Measurements from ENCODE around the gene ABLIM2.

Gene ABLIM2

GRCh38 chr4:8061145-8061544, 97.5 kb downstream of the ABLIM2 start:
- Histone ChIP-seq H3K27ac (ENCODE audit: low read depth, low read length) (no peak overlapping the region), H3K4me3 (ENCODE audit: low read length) (no peak overlapping the region), H3K36me3 (ENCODE audit: control insufficient read depth, insufficient read depth, low read length) (no peaks in the 10 kb centered on the region), H3K4me1 (ENCODE audit: control insufficient read depth, insufficient read depth, low read length) (no peaks in the 10 kb centered on the region), H3K9ac (ENCODE audit: low read length) (no peak overlapping the region), H3K27me3 (ENCODE audit: control insufficient read depth, insufficient read depth, low read length) (no peaks in the 10 kb centered on the region)

DNA sequence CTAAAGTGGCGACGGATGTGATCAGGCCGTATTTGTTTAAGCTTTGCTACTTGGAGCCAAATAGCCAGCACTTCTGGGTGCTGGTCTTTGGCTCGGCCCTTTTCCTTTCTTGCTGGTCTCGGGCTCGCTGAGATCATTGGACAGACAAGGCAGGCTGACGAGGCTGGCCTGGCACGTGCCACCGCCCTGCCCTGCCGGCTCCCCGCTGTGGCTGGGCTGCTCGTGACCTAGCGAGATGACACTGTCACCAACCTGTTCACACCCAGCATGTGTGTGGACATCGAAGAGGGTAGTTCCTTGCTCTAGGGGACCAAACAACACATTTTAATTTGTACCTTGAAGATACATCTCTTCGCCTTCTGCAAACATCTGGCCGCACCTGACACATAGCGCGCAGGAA, 98.0 kb downstream of the ABLIM2 start:
- H3K36me3 ChIP-seq (ENCODE audit: control insufficient read depth, insufficient read depth, low read length): no peaks in the 10 kb centered on the region
- no peak overlapping the region for H3K27ac ChIP-seq (ENCODE audit: low read depth, low read length)
- no peaks in the 10 kb centered on the region for H3K27me3 ChIP-seq (ENCODE audit: control insufficient read depth, insufficient read depth, low read length)
- H3K4me1 ChIP-seq (ENCODE audit: control insufficient read depth, insufficient read depth, low read length): no peaks in the 10 kb centered on the region
- H3K4me3 ChIP-seq (ENCODE audit: low read length): no peak overlapping the region
- H3K9ac ChIP-seq (ENCODE audit: low read length): no peak overlapping the region

DNA sequence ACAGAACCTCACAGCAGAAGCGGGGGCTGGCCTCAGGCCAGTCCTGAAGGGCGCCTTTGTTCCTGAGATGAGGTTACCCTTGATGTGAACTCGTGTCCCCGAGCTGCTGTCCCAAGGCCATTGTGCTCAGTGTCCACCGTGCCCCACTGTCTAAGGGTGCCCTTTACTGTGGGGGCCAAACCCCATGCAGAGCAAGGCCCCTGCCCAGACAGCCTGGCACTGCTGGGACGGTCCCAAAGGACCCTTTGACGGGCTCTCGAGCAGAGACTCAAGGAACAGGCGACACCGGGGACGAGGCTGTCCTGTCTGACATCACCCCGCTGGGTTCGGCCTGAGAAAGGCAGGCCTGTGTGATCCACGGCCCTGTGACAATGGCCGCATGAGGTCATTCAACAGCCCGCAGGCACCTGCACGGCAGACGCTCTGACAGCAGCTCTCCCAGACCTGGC, 100.6 kb downstream of the ABLIM2 start:
- Histone ChIP-seq H3K27me3 (ENCODE audit: control insufficient read depth, insufficient read depth, low read length) (no peaks in the 10 kb centered on the region), H3K27ac (ENCODE audit: low read depth, low read length) (no peak overlapping the region)

DNA sequence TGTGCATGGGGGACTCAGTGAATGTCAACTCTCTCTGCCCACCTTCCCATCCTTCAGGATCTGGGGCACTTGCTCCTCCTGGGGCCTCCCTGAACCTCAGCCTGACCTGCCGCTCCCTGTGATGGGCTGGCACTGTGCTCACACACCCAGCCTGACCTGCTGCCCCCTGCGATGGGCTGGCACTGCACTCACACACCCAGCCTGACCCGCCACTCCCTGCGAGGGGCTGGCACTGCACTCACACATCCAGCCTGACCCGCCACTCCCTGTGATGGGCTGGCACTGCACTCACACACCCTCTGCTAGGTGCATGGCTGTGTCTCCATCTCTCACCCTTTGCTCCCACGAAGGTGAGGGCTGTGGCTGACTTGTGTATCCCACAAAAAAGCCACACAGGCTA, 103.4 kb downstream of the ABLIM2 start:
- Histone ChIP-seq H3K36me3 (ENCODE audit: control insufficient read depth, insufficient read depth, low read length) (no peaks in the 10 kb centered on the region), H3K4me1 (ENCODE audit: control insufficient read depth, insufficient read depth, low read length) (peaks cover 9% of the 10 kb centered on the region), H3K27ac (ENCODE audit: low read depth, low read length) (no peak overlapping the region)

More for the DNA sequence above, 100.6 kb downstream of the ABLIM2 start:
- Histone ChIP-seq H3K4me1 (ENCODE audit: control insufficient read depth, insufficient read depth, low read length) (no peaks in the 10 kb centered on the region), H3K36me3 (ENCODE audit: control insufficient read depth, insufficient read depth, low read length) (no peaks in the 10 kb centered on the region), H3K9ac (ENCODE audit: low read length) (no peak overlapping the region), H3K4me3 (ENCODE audit: low read length) (no peak overlapping the region)

GRCh38 chr4:8053688-8054449, 104.7 kb downstream of the ABLIM2 start:
- Histone ChIP-seq H3K36me3 (ENCODE audit: control insufficient read depth, insufficient read depth, low read length) (no peaks in the 10 kb centered on the region), H3K4me3 (ENCODE audit: low read length) (no peak overlapping the region), H3K27ac (ENCODE audit: low read depth, low read length) (no peak overlapping the region), H3K9ac (ENCODE audit: low read length) (no peak overlapping the region), H3K4me1 (ENCODE audit: control insufficient read depth, insufficient read depth, low read length) (peaks cover 10% of the 10 kb centered on the region), H3K27me3 (ENCODE audit: control insufficient read depth, insufficient read depth, low read length) (no peaks in the 10 kb centered on the region)

More for the DNA sequence above, 103.4 kb downstream of the ABLIM2 start:
- Histone ChIP-seq H3K27me3 (ENCODE audit: control insufficient read depth, insufficient read depth, low read length) (no peaks in the 10 kb centered on the region), H3K4me3 (ENCODE audit: low read length) (no peak overlapping the region), H3K9ac (ENCODE audit: low read length) (no peak overlapping the region)

DNA sequence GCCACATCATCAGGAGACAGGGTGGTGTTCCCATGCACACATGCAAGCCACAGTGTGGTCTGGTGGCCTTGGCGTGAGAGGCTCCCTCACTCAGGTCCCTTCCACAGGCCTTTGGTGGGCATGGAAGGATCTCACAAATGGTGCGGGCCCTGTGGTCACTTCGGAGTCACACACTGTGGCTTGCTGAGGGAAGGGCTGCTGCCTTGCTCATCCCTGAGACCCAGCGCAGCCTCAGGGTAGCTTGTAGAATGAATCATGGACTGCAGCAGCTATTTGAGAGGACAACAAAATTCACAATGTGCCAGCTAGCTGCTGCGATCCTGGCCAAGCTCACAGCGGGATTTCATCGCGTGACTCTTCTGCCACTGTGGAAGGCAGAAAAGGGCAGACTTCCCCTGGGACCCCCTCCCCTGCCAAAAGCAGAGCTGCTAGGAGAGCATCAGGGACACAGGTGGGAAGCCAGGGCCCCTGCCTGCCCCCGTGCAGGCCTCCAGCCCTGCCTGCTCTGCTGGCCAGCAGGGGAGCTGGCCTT, 106.4 kb downstream of the ABLIM2 start:
- no peak overlapping the region for H3K9ac ChIP-seq (ENCODE audit: low read length)
- H3K27ac ChIP-seq (ENCODE audit: low read depth, low read length): no peak overlapping the region
- H3K36me3 ChIP-seq (ENCODE audit: control insufficient read depth, insufficient read depth, low read length): no peaks in the 10 kb centered on the region
- H3K4me1 ChIP-seq (ENCODE audit: control insufficient read depth, insufficient read depth, low read length): peaks cover 10% of the 10 kb centered on the region
- H3K27me3 ChIP-seq (ENCODE audit: control insufficient read depth, insufficient read depth, low read length): no peaks in the 10 kb centered on the region
- H3K4me3 ChIP-seq (ENCODE audit: low read length): no peak overlapping the region

DNA sequence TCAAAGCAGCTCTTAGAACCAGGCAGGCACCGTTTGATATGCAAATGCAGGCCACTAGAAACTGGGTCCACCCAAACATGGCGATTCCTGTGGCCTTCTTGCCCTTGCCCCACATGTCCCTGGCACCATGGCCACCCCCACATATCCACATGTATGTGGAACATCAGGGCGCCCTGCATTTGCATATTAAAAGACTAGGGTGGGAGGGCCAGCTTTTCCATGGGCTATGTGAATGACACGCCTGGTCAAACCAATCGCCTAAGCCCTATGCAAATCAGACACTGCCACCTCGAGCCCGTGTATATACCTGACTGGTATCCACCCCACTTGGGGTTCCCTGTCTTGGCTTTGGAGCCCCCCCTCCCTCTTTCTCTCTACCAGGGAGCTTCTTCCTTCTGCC, 107.0 kb downstream of the ABLIM2 start:
- Histone ChIP-seq H3K4me1 (ENCODE audit: control insufficient read depth, insufficient read depth, low read length) (peaks cover 10% of the 10 kb centered on the region), H3K27ac (ENCODE audit: low read depth, low read length) (no peak overlapping the region), H3K9ac (ENCODE audit: low read length) (no peak overlapping the region), H3K27me3 (ENCODE audit: control insufficient read depth, insufficient read depth, low read length) (no peaks in the 10 kb centered on the region), H3K4me3 (ENCODE audit: low read length) (no peak overlapping the region), H3K36me3 (ENCODE audit: control insufficient read depth, insufficient read depth, low read length) (no peaks in the 10 kb centered on the region)

GRCh38 chr4:8050555-8051206, 107.9 kb downstream of the ABLIM2 start:
- no peak overlapping the region for H3K9ac ChIP-seq (ENCODE audit: low read length)
- no peak overlapping the region for H3K4me3 ChIP-seq (ENCODE audit: low read length)
- H3K27ac ChIP-seq (ENCODE audit: low read depth, low read length): peak overlapping the region; percentile 51
- H3K4me1 ChIP-seq (ENCODE audit: control insufficient read depth, insufficient read depth, low read length): peaks cover 10% of the 10 kb centered on the region
- H3K27me3 ChIP-seq (ENCODE audit: control insufficient read depth, insufficient read depth, low read length): no peaks in the 10 kb centered on the region
- H3K36me3 ChIP-seq (ENCODE audit: control insufficient read depth, insufficient read depth, low read length): no peaks in the 10 kb centered on the region

DNA sequence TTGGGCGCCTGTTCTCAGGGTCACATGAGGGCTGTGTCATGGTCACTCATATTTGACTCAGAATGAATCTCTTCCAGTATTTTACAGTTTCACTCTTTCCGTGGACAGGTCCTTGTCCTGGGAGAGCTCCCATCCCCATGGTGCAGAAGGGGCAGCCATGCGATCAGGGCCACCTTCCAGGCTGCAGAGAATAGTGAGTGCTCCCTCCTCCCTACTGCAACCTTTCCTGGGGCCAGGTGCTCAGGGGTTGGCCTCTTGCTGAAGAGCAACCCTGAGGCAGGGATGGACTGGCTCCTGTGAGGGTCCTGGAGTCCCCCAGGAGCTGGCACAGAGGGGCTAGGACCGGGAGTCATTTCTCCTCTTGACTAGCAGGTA, 108.4 kb downstream of the ABLIM2 start:
- Histone ChIP-seq H3K9ac (ENCODE audit: low read length) (no peak overlapping the region), H3K4me1 (ENCODE audit: control insufficient read depth, insufficient read depth, low read length) (peaks cover 10% of the 10 kb centered on the region), H3K27ac (ENCODE audit: low read depth, low read length) (no peak overlapping the region), H3K4me3 (ENCODE audit: low read length) (no peak overlapping the region), H3K36me3 (ENCODE audit: control insufficient read depth, insufficient read depth, low read length) (no peaks in the 10 kb centered on the region), H3K27me3 (ENCODE audit: control insufficient read depth, insufficient read depth, low read length) (no peaks in the 10 kb centered on the region)

DNA sequence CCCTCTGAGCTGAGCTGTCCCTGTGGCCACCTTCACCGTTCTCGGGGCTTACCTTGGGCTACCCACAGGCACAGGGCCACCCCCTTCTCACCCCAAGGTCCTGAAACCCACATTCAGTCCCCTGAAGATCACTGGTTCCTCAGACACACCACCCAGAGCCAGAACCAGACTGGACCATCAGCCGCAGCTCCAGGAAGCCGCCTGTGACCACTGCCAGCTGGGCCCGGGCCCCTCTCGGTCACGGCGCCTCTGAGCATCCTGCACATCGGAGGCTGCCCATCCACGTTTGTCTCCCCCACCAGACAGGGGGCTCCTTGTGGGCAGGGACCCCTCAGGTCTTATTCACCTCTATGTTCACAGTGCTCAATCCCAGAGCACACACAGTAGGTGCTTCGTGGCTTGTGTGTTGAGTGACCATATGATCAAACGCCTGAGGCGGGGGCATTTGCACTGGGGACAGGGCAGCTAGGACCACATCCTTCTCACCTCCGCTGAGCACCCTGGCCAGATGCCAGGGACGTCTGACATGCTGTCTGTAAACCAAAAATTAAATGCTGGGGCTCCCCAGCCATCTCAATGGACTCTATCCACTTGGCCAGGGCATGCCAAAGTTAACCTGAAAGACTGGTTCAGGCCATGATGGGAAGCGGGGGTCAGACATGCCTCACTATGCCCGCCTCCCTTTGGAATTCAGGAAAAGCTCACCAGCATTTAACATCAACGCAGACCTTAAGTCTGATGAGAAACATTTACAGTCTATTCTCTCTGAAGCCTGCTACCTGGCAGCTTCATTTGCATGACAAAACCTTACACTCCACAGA, 109.5 kb downstream of the ABLIM2 start:
- H3K4me3 ChIP-seq (ENCODE audit: low read length): no peak overlapping the region
- H3K27ac ChIP-seq (ENCODE audit: low read depth, low read length): no peak overlapping the region
- H3K4me1 ChIP-seq (ENCODE audit: control insufficient read depth, insufficient read depth, low read length): peaks cover 10% of the 10 kb centered on the region
- no peak overlapping the region for H3K9ac ChIP-seq (ENCODE audit: low read length)
- no peaks in the 10 kb centered on the region for H3K27me3 ChIP-seq (ENCODE audit: control insufficient read depth, insufficient read depth, low read length)
- H3K36me3 ChIP-seq (ENCODE audit: control insufficient read depth, insufficient read depth, low read length): no peaks in the 10 kb centered on the region

- Histone ChIP-seq H3K9ac (ENCODE audit: low read length) (no peak overlapping the region), H3K27me3 (ENCODE audit: control insufficient read depth, insufficient read depth, low read length) (no peaks in the 10 kb centered on the region), H3K4me3 (ENCODE audit: low read length) (no peak overlapping the region), H3K36me3 (ENCODE audit: control insufficient read depth, insufficient read depth, low read length) (no peaks in the 10 kb centered on the region), H3K27ac (ENCODE audit: low read depth, low read length) (no peak overlapping the region), H3K4me1 (ENCODE audit: control insufficient read depth, insufficient read depth, low read length) (peaks cover 10% of the 10 kb centered on the region)
Observed at GRCh38 chr4:8047837-8048678, 110.6 kb downstream of the ABLIM2 start.

Data from rectal smooth muscle tissue (tissue), 1 donor.